K562 (cell line): Measurements from ENCODE around the gene EPYC. TPM values are rescaled to one million over a fixed set of nuclear protein-coding genes. Genes with fewer than 3 reads are reported as not detected.

Experiments used
- ATAC-seq: fragments of 200-7000 bp; cut with Tn5 transposase; 3 replicates; pipeline ENCODE4 v1.9.1; 2020; ENCODE audit warnings: moderate library complexity
- BruUV-seq: library from RNA; stranded (reverse); fragments of 400-500 nt; replicated peaks from 2 replicates; lab custom pipeline; 2021; lab: Mats Ljungman, UMichigan
- CTCF ChIA-PET: fragments of 300-600 bp; formaldehyde crosslinking; extraction: SDS; loops from one replicate; lab custom pipeline; 2021; ENCODE audit warnings: low intra/inter-chr PET ratio; lab: Yijun Ruan, JAX
- POLR2A ChIA-PET: fragments of 300-600, 350-650 bp; sonication (Branson Sonifier 250); formaldehyde crosslinking; extraction: SDS; loops from one replicate; lab custom pipeline; 2021; ENCODE audit warnings: antibody characterized with exemption, inconsistent platforms; lab: Yijun Ruan, JAX
- DNase-seq, 4 experiments: peaks; one replicate each; pipeline versions ENCODE4 v3.0.0 to v3.0.0-alpha.2; 2011 to 2018; ENCODE audit warnings: low spot score in 3 of 4, mixed read lengths in 3 of 4; ENCODE audit errors: extremely low read depth in 1 of 4
- FAIRE-seq: peaks from 2 replicates; lab custom pipeline; 2011; peaks lifted over from hg19 to GRCh38; lab: Jason Lieb, UNC
- H2AFZ ChIP-seq: 2 replicates; pipeline ENCODE4 v1.6.0; 2011; ENCODE audit warnings: low read depth, low read length, control low read depth, inconsistent platforms
- H3K27ac ChIP-seq: fragments of 200-600 bp; 3 replicates; pipeline ENCODE4 v1.8.0; 2011; ENCODE audit warnings: low read depth, mild to moderate bottlenecking, control low read depth, inconsistent platforms, low read length, moderate library complexity, mixed read lengths; ENCODE audit errors: extremely low read depth
- H3K27me3 ChIP-seq, 2 experiments: fragments of 300-600 bp in 1 of 2; 2 replicates in 1 of 2; 3 replicates in 1 of 2; pipeline versions ENCODE4 v1.6.0 to v1.8.0; 2011; ENCODE audit warnings: inconsistent platforms in 2 of 2, low read length in 2 of 2, mild to moderate bottlenecking in 1 of 2, mixed read lengths in 1 of 2, moderate library complexity in 1 of 2; ENCODE audit not compliant: control insufficient read depth in 2 of 2, insufficient read depth in 2 of 2
- H3K36me3 ChIP-seq: fragments of 300-600 bp; 3 replicates; pipeline ENCODE4 v1.8.0; 2011; ENCODE audit warnings: mild to moderate bottlenecking, low read length, inconsistent platforms; ENCODE audit not compliant: control insufficient read depth, insufficient read depth
- H3K4me1 ChIP-seq, 2 experiments: fragments of 200-600 bp in 1 of 2; replicated peaks in 1 of 2; 2 replicates in 1 of 2; 3 replicates in 1 of 2; pipeline versions ENCODE4 v1.5.1 to v1.8.0; 2011; ENCODE audit warnings: inconsistent platforms in 2 of 2, low read length in 2 of 2, mild to moderate bottlenecking in 1 of 2, mixed read lengths in 1 of 2, moderate library complexity in 1 of 2; ENCODE audit not compliant: control insufficient read depth in 2 of 2, insufficient read depth in 2 of 2
- H3K4me2 ChIP-seq: 2 replicates; pipeline ENCODE4 v1.6.1; 2011; ENCODE audit warnings: low read length, control low read depth, inconsistent platforms, mixed read lengths; ENCODE audit not compliant: insufficient read depth
- H3K4me3 ChIP-seq: fragments of 200-600 bp; sonication (generic), shearing (Covaris generic); 2 replicates; pipeline ENCODE4 v1.5.1; 2016; ENCODE audit warnings: control low read depth, inconsistent platforms
- H3K79me2 ChIP-seq: fragments of 200-600 bp; 3 replicates; pipeline ENCODE4 v1.8.0; 2011; ENCODE audit warnings: low read length, inconsistent platforms; ENCODE audit not compliant: control insufficient read depth, insufficient read depth
- H3K9ac ChIP-seq, 2 experiments: 2 replicates each; pipeline versions ENCODE4 v1.6.0 to v1.6.1; 2011; ENCODE audit warnings: low read depth in 2 of 2, low read length in 2 of 2, control low read depth in 1 of 2, inconsistent platforms in 1 of 2, mild to moderate bottlenecking in 1 of 2, mixed read lengths in 1 of 2; ENCODE audit not compliant: insufficient read depth in 1 of 2
- H3K9me1 ChIP-seq: one replicate; pipeline ENCODE4 v1.6.0; 2011; ENCODE audit warnings: inconsistent platforms, mild to moderate bottlenecking, low read length, moderate library complexity; ENCODE audit not compliant: control insufficient read depth, insufficient read depth
- H3K9me3 ChIP-seq: replicated peaks from 2 replicates; pipeline ENCODE4 v1.5.1; 2011; ENCODE audit warnings: low read depth, low read length, inconsistent platforms; ENCODE audit not compliant: control insufficient read depth, insufficient read depth
- H4K20me1 ChIP-seq: replicated peaks from 2 replicates; pipeline ENCODE4 v1.6.1; 2011; ENCODE audit warnings: low read length, inconsistent platforms, mixed read lengths; ENCODE audit not compliant: control insufficient read depth, insufficient read depth
- CHAMP1 ChIP-seq: fragments of 450-650 bp; IDR thresholded peaks from 2 replicates; pipeline ENCODE4 v1.6.1; 2016; ENCODE audit warnings: mild to moderate bottlenecking
- CREB3L1 ChIP-seq: fragments of 450-650 bp; IDR thresholded peaks from 2 replicates; pipeline ENCODE4 v1.6.1; 2014; ENCODE audit warnings: low read depth, mild to moderate bottlenecking, moderate library complexity, borderline replicate concordance
- E2F8 ChIP-seq: fragments of 450-650 bp; IDR thresholded peaks from 2 replicates; pipeline ENCODE4 v1.7.1; 2018; ENCODE audit warnings: mild to moderate bottlenecking, low read depth; ENCODE audit not compliant: partially characterized antibody
- HES1 ChIP-seq: fragments of 450-650 bp; IDR thresholded peaks from 2 replicates; pipeline ENCODE4 v1.6.1; 2016; ENCODE audit warnings: low read depth, mild to moderate bottlenecking, moderate library complexity
- MTA1 ChIP-seq: fragments of 450-650 bp; IDR thresholded peaks from 2 replicates; pipeline ENCODE4 v1.6.1; 2017; ENCODE audit warnings: borderline replicate concordance
- NFE2L1 ChIP-seq: fragments of 450-650 bp; IDR thresholded peaks from 2 replicates; pipeline ENCODE4 v1.6.1; 2016; ENCODE audit warnings: missing genetic modification characterization, low read depth, mild to moderate bottlenecking, missing compliant biosample characterization, moderate library complexity, borderline replicate concordance
- PHB2 ChIP-seq: fragments of 450-650 bp; IDR thresholded peaks from 2 replicates; pipeline ENCODE4 v1.6.1; 2017; ENCODE audit warnings: low read depth
- PPARD ChIP-seq: fragments of 250-450 bp; sonication (Bioruptor Pico); IDR thresholded peaks from 2 replicates; pipeline ENCODE4 v1.8.0; 2022; ENCODE audit warnings: inconsistent platforms, mild to moderate bottlenecking, moderate library complexity
- SMARCA4 ChIP-seq: fragments of 450-650 bp; IDR thresholded peaks from 2 replicates; pipeline ENCODE4 v1.6.1; 2016
- XRCC5 ChIP-seq: fragments of 200-400 bp; formaldehyde crosslinking; IDR thresholded peaks from 2 replicates; pipeline ENCODE4 v1.6.1; 2017; ENCODE audit warnings: low read depth, mild to moderate bottlenecking, low read length
- ZNF274 ChIP-seq: IDR thresholded peaks from 2 replicates; pipeline ENCODE4 v1.6.1; 2011; ENCODE audit warnings: low read depth, mild to moderate bottlenecking, low read length, moderate library complexity, borderline replicate concordance
- WGBS: fragments of 100-300 bp; shearing (Covaris generic); methylation state at CpG from one replicate; pipeline ENCODE4 v1.1.6; 2016; ENCODE audit warnings: low coverage, mixed read lengths; ENCODE audit not compliant: insufficient coverage; ENCODE audit errors: missing lambda C conversion rate; 5-methylcytosine and 5-hydroxymethylcytosine counted together
- in situ Hi-C: fragments of 300-500 bp; cut with MboI; formaldehyde crosslinking; loops from 4 replicates; pipeline ENCODE4 v1.15.0; 2018; ENCODE audit warnings: inconsistent platforms, mixed read lengths
- intact Hi-C: fragments of 100-400 bp; cut with micrococcal nuclease; formaldehyde crosslinking; loops from 2 replicates; pipeline ENCODE4 v1.14.2; 2022
- polyA plus RNA-seq, 8 experiments: library from polyadenylated mRNA; depleted of rRNA in 4 of 8; stranded (reverse) in 5 of 8; unstranded in 3 of 8; fragments of >200 nt; fragmentation: Nextera tagmentation in 2 of 8; fragmentation: Illumina TruSeq in 1 of 8; extraction: Ambion mirVana in 2 of 8; extraction: Trizol in 1 of 8; gene quantifications; 2 replicates each; pipeline versions ENCODE4 v1.2.1 to v1.2.3, GENCODE V29; 2011 to 2014; ENCODE audit warnings: inconsistent platforms in 1 of 8, missing spikeins in 1 of 8
- total RNA-seq, 7 experiments: library from RNA; depleted of rRNA in 6 of 7; stranded (reverse); fragments of >200 nt in 6 of 7; fragmentation: Illumina TruSeq in 2 of 7; extraction: Trizol in 2 of 7; gene quantifications; 2 replicates each; pipeline versions ENCODE4 v1.2.1 to v1.2.3, GENCODE V29; 2011 to 2021; ENCODE audit warnings: low replicate concordance in 1 of 7

EPYC gene
- total and polyA plus RNA-seq, 9 of the 15 experiments (the other 6 are each of a cell fraction or from before 2014, with no cell fraction given) = not detected

- WGBS = 0% methylated on average over 2 of the region's 2 CpGs
- in situ Hi-C loops = no loop called here
- CTCF ChIA-PET = no interaction called here
Measured at GRCh38 chr12:90917431-90917830, 87.3 kb downstream of the EPYC start.

More at GRCh38 chr12:90917431-90917830, 87.3 kb downstream of the EPYC start:
- Histone ChIP-seq H3K9me3 (no peaks in the 10 kb centered on the region), H4K20me1 (no peaks in the 10 kb centered on the region), H3K9me1 (no peaks in the 10 kb centered on the region), H3K4me1 (no peaks in the 10 kb centered on the region), H3K4me3 (no peak overlapping the region), H3K9ac (no peak overlapping the region), H3K79me2 (no peaks in the 10 kb centered on the region), H3K4me2 (no peak overlapping the region), H3K27ac (no peak overlapping the region), H3K36me3 (no peaks in the 10 kb centered on the region), H2AFZ (no peak overlapping the region), H3K27me3 (no peaks in the 10 kb centered on the region)
- POLR2A ChIA-PET = no interaction called here
- FAIRE-seq (no peak), ATAC-seq (no peak), DNase-seq (no peak)
- no peak for TF ChIP-seq PHB2
- no peak for TF ChIP-seq NFE2L1
- TF ChIP-seq XRCC5 = no peak
- no peak for TF ChIP-seq SMARCA4
- TF ChIP-seq CHAMP1 = no peak
- no peak for TF ChIP-seq ZNF274
- no peak for TF ChIP-seq E2F8
- no peak for TF ChIP-seq CREB3L1
- TF ChIP-seq PPARD (CRISPR knock-in tag) = no peak
- no peak for TF ChIP-seq MTA1
- TF ChIP-seq HES1 = no peak
- intact Hi-C loops = no loop called here
- BruUV-seq = no TSS peak
